ENCODE results near the gene MS4A6A. TPM values are rescaled to one million over a fixed set of nuclear protein-coding genes. Genes with fewer than 3 reads are reported as not detected.

Gene MS4A6A
- total RNA-seq, 2 donors from 2014 or later, result 5.9 to 24.9 TPM

GRCh38 chr11:60128376-60128775 lies 54.5 kb downstream of the MS4A6A start:
- ATAC-seq (no peak), DNase-seq (no peak)
- no peak overlapping the region for H3K4me3 ChIP-seq
- H3K36me3 ChIP-seq (replicated peaks in 1 of 2; ENCODE audit: insufficient read depth in 1 of 2, low read depth in 2 of 2), result no peaks in the 10 kb centered on the region
- no peaks in the 10 kb centered on the region for H3K27me3 ChIP-seq
- no peaks in the 10 kb centered on the region for H3K9me3 ChIP-seq
- intact Hi-C loops (cut with DNase I), result no loop called here
- 77 to 86% methylated on average over 2 of the region's 2 CpGs for WGBS, 2 donors
- no peak overlapping the region for H3K27ac ChIP-seq
- TF ChIP-seq POLR2A (IDR thresholded peaks at IDR 0.05) (no peak), CTCF (IDR thresholded peaks at IDR 0.05) (no peak)
- H3K4me1 ChIP-seq, result peaks cover 12% of the 10 kb centered on the region

DNA sequence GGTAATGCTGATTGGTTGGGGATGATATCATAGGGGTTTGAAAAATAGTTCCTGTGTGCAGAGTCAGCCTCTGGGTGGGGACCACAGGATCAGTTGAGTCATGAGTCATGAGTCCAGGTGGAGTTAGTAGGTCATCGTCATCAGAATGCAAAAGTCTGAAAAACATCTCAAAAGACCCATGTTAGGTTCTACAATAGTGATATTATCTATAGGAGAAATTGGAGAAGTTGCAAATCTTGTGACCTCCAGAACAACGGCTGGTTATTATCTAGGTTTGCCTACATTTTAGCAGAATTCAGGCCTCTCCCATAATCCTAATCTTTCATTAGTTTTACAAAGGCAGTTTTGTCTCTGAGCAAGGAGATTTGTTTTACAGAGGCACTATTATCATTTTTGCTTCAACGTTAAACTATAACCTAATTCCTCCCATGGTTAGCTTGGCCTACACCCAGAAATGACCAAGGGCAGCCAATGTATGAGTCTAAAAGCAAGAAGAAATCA lies 55.5 kb downstream of the MS4A6A start:
- H3K36me3 ChIP-seq (replicated peaks in 1 of 2; ENCODE audit: insufficient read depth in 1 of 2, low read depth in 2 of 2), result no peaks in the 10 kb centered on the region
- WGBS, 2 donors, result 33 to 37% methylated on average over 3 of the region's 3 CpGs
- H3K4me1 ChIP-seq, result peaks cover 12% of the 10 kb centered on the region
- DNase-seq, result peak in 1 of 4 donors; percentile 5
- no peak for ATAC-seq
- H3K9me3 ChIP-seq, result no peaks in the 10 kb centered on the region
- intact Hi-C loops (cut with DNase I), result no loop called here
- H3K27me3 ChIP-seq, result no peaks in the 10 kb centered on the region
- TF ChIP-seq POLR2A (IDR thresholded peaks at IDR 0.05) (no peak), CTCF (IDR thresholded peaks at IDR 0.05) (no peak)
- H3K27ac ChIP-seq, result peak overlapping the region in 1 of 4 donors; percentile 30
- H3K4me3 ChIP-seq, result no peak overlapping the region

- Histone ChIP-seq H3K27me3 (no peaks in the 10 kb centered on the region), H3K4me1 (peaks cover 12% of the 10 kb centered on the region), H3K4me3 (no peak overlapping the region), H3K9me3 (no peaks in the 10 kb centered on the region), H3K36me3 (replicated peaks in 1 of 2; ENCODE audit: insufficient read depth in 1 of 2, low read depth in 2 of 2) (no peaks in the 10 kb centered on the region), H3K27ac (no peak overlapping the region)
- ATAC-seq, result no peak
- intact Hi-C loops (cut with DNase I), result no loop called here
- TF ChIP-seq CTCF (IDR thresholded peaks at IDR 0.05) (no peak), POLR2A (IDR thresholded peaks at IDR 0.05) (no peak)
- no peak for DNase-seq
Measured at GRCh38 chr11:60125956-60126585, 56.8 kb downstream of the MS4A6A start.

GRCh38 chr11:60124802-60125432 lies 58.0 kb downstream of the MS4A6A start:
- TF ChIP-seq CTCF (IDR thresholded peaks at IDR 0.05), result no peak
- no peak for TF ChIP-seq POLR2A (IDR thresholded peaks at IDR 0.05)

More at GRCh38 chr11:60124802-60125432, 58.0 kb downstream of the MS4A6A start:
- no peaks in the 10 kb centered on the region for H3K27me3 ChIP-seq
- no peak overlapping the region for H3K4me3 ChIP-seq
- H3K36me3 ChIP-seq (replicated peaks in 1 of 2; ENCODE audit: insufficient read depth in 1 of 2, low read depth in 2 of 2), result no peaks in the 10 kb centered on the region
- WGBS, 2 donors, result 61 to 66% methylated on average over 11 of the region's 11 CpGs
- ATAC-seq, result no peak
- intact Hi-C loops (cut with DNase I), result no loop called here
- no peaks in the 10 kb centered on the region for H3K9me3 ChIP-seq
- H3K27ac ChIP-seq, result no peak overlapping the region
- H3K4me1 ChIP-seq, result peaks cover 6% of the 10 kb centered on the region
- DNase-seq, result no peak

Small RNA genes lying within 50 kb of the gene (microRNA-seq; reads per million reads assigned to microRNA genes)
- 0 to 0.45 reads per million in 2 donors for gene MIR6503 (ENCODE audit: borderline number of aligned reads in 2 of 2, borderline replicate concordance in 2 of 2)

Small RNA genes lying within 50 kb of the gene (small RNA-seq; reads per million reads assigned to genes)
- gene MIR6503, result not detected

Other genes with a start within 250 kb of the MS4A6A start
- not detected for gene OOSP1, start 244.7 kb downstream of the MS4A6A start, total RNA-seq
- gene OOSP4A, start 219.1 kb downstream of the MS4A6A start, total RNA-seq, result not detected
- gene OOSP4B, start 165.9 kb downstream of the MS4A6A start, total RNA-seq, result not detected
- gene OOSP2, start 142.7 kb downstream of the MS4A6A start, total RNA-seq, result not detected
- gene MS4A3, start 126.4 kb downstream of the MS4A6A start, total RNA-seq, result not detected
- gene MS4A2, start 94.4 kb downstream of the MS4A6A start, total RNA-seq, result under 1 TPM; 0.26 to 0.33 TPM
- gene MS4A4E, start 60.1 kb upstream of the MS4A6A start, total RNA-seq, result not detected
- gene MS4A4A, start 97.6 kb upstream of the MS4A6A start, total RNA-seq, result 10 to 100 TPM in 1 of 2 donors, 1 to 10 TPM in 1; 1.3 to 16.3 TPM
- gene MS4A6E, start 144.2 kb upstream of the MS4A6A start, total RNA-seq, result not detected
- 10 to 100 TPM in 1 of 2 donors, 1 to 10 TPM in 1; 9.2 to 10.9 TPM for gene MS4A7, start 195.4 kb upstream of the MS4A6A start, total RNA-seq
- gene MS4A14, start 213.4 kb upstream of the MS4A6A start, total RNA-seq, result 1 to 10 TPM; 1.3 TPM
- gene MS4A5, start 246.5 kb upstream of the MS4A6A start, total RNA-seq, result not detected

Measured in body of pancreas (tissue), 4 donors.